A673 (cell line): ENCODE data around the gene NDUFB2. TPM values are rescaled to one million over a fixed set of nuclear protein-coding genes. Genes with fewer than 3 reads are reported as not detected.

Experiments used
- BruUV-seq: library from RNA; stranded (reverse); fragments of 400-500 nt; replicated peaks from 2 replicates; lab custom pipeline; 2021; lab: Mats Ljungman, UMichigan
- CTCF ChIA-PET: fragments of 300-600 bp; sonication (Branson Sonifier 250); formaldehyde crosslinking; loops from one replicate; lab custom pipeline; 2022; ENCODE audit warnings: antibody characterized with exemption; lab: Charles Lee
- POLR2A ChIA-PET: fragments of 300-600 bp; sonication (Branson Sonifier 250); formaldehyde crosslinking; loops from one replicate; lab custom pipeline; 2022; ENCODE audit warnings: antibody characterized with exemption; ENCODE audit not compliant: low non-redundant PET; lab: Charles Lee
- DNase-seq: peaks from one replicate; pipeline ENCODE4 v3.0.0-alpha.2; 2015; ENCODE audit warnings: low spot score
- H3K27ac ChIP-seq: fragments of 200-600 bp; sonication (generic); 2 replicates; pipeline ENCODE4 v1.5.1; 2016; ENCODE audit warnings: mixed run types, low read depth, mild to moderate bottlenecking, mixed read lengths, antibody characterized with exemption, low read length; ENCODE audit not compliant: poor library complexity, severe bottlenecking
- H3K27me3 ChIP-seq: fragments of 200-600 bp; sonication (generic); replicated peaks from 2 replicates; pipeline ENCODE4 v1.6.1; 2017; ENCODE audit warnings: mixed run types, low read depth, mild to moderate bottlenecking, mixed read lengths, antibody characterized with exemption, low read length; ENCODE audit not compliant: insufficient read depth, poor library complexity
- H3K36me3 ChIP-seq: fragments of 200-600 bp; sonication (generic); 2 replicates; pipeline ENCODE4 v1.6.1; 2016; ENCODE audit warnings: mixed run types, mild to moderate bottlenecking, mixed read lengths, antibody characterized with exemption, low read length; ENCODE audit not compliant: insufficient read depth, poor library complexity, severe bottlenecking
- H3K4me1 ChIP-seq: fragments of 200-600 bp; sonication (generic); 2 replicates; pipeline ENCODE4 v1.6.1; 2017; ENCODE audit warnings: mixed run types, mild to moderate bottlenecking, mixed read lengths, antibody characterized with exemption, low read length; ENCODE audit not compliant: insufficient read depth, poor library complexity, severe bottlenecking
- H3K4me3 ChIP-seq: fragments of 200-600 bp; sonication (generic); 2 replicates; pipeline ENCODE4 v1.5.1; 2016; ENCODE audit warnings: low read depth, mixed run types, mild to moderate bottlenecking, mixed read lengths, low read length; ENCODE audit not compliant: poor library complexity, severe bottlenecking
- H3K9me3 ChIP-seq: fragments of 200-600 bp; sonication (generic); 2 replicates; pipeline ENCODE4 v1.6.1; 2016; ENCODE audit warnings: mixed run types, low read depth, mild to moderate bottlenecking, mixed read lengths, antibody characterized with exemption, low read length; ENCODE audit not compliant: poor library complexity, severe bottlenecking
- CTCF ChIP-seq: fragments of 300-800, 200-600 bp; sonication (generic); conservative IDR thresholded peaks from 2 replicates; pipeline ENCODE4 v1.5.1; 2017; ENCODE audit warnings: low read depth, mild to moderate bottlenecking, antibody characterized with exemption, low read length, moderate library complexity, mixed read lengths
- EZH2 ChIP-seq: fragments of 200-600 bp; sonication (generic); IDR thresholded peaks from 2 replicates; pipeline ENCODE4 v1.6.1; 2017; ENCODE audit warnings: borderline replicate concordance, low read depth, mild to moderate bottlenecking, mixed read lengths, antibody characterized with exemption, low read length; ENCODE audit not compliant: poor library complexity, severe bottlenecking
- intact Hi-C: fragments of 100-400 bp; cut with micrococcal nuclease; formaldehyde crosslinking; loops from one replicate; pipeline ENCODE4 v1.10.0; 2022; ENCODE audit not compliant: unreplicated experiment
- total RNA-seq: library from RNA; stranded (reverse); gene quantifications from 2 replicates; pipeline ENCODE4 v1.2.3, GENCODE V29; 2021

The NDUFB2 gene
- total RNA-seq, 1 experiment from 2014 or later: 192 TPM

GRCh38 chr7:140678081-140678815 lies 18.3 kb upstream of the NDUFB2 start:
- Histone ChIP-seq H3K4me3 (no peak overlapping the region), H3K4me1 (peaks cover 11% of the 10 kb centered on the region), H3K36me3 (no peaks in the 10 kb centered on the region), H3K27ac (no peak overlapping the region), H3K27me3 (no peaks in the 10 kb centered on the region), H3K9me3 (no peaks in the 10 kb centered on the region)
- ChIA-PET CTCF (no interaction called here), POLR2A (no interaction called here)
- BruUV-seq: no TSS peak
- intact Hi-C loops: no loop called here
- no peak for DNase-seq
- TF ChIP-seq CTCF (no peak), EZH2 (no peak)

- no peak for DNase-seq
- intact Hi-C loops: no loop called here
- Histone ChIP-seq H3K4me1 (peaks cover 6% of the 10 kb centered on the region), H3K4me3 (no peak overlapping the region), H3K9me3 (no peaks in the 10 kb centered on the region), H3K27ac (no peak overlapping the region), H3K27me3 (no peaks in the 10 kb centered on the region), H3K36me3 (no peaks in the 10 kb centered on the region)
- TF ChIP-seq CTCF (no peak), EZH2 (no peak)
- no TSS peak for BruUV-seq
- ChIA-PET CTCF (no interaction called here), POLR2A (no interaction called here)
These were observed 17.7 kb upstream of the NDUFB2 start for GRCh38 chr7:140678816-140679130.

DNA sequence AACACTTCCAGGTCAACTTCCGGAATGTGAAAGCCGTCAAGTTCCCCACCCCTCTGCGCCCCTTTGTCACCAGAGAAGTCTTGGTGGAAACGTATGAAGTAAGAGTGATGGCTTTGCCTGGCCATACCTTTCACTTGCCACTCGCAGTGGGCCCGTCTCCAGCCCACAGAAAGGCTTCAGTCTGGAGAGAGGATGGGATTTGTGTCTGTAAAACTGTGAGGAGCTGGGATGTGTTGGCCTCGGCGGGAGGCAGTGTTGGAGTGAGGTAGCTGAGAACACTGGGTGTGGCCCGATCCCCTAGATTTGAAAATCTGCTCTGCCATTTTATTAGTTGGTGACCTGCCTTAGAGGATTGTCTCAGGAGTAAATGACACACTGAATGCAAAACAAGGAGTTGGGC lies 17.3 kb upstream of the NDUFB2 start:
- ChIA-PET POLR2A (no interaction called here), CTCF (no interaction called here)
- no peaks in the 10 kb centered on the region for H3K9me3 ChIP-seq
- H3K36me3 ChIP-seq: no peaks in the 10 kb centered on the region
- H3K27me3 ChIP-seq: no peaks in the 10 kb centered on the region
- H3K4me3 ChIP-seq: no peak overlapping the region
- intact Hi-C loops: no loop called here
- DNase-seq: no peak
- TF ChIP-seq EZH2 (no peak), CTCF (no peak)
- no TSS peak for BruUV-seq
- H3K4me1 ChIP-seq: peaks cover 2% of the 10 kb centered on the region
- H3K27ac ChIP-seq: no peak overlapping the region
